ENCODE measurements around the gene ZNF205.

GRCh38 chr16:3063625-3064386, 48.6 kb upstream of the ZNF205 start:
- TF ChIP-seq CTCF (IDR thresholded peaks at IDR 0.05) (no peak), POLR2A (IDR thresholded peaks at IDR 0.05; ENCODE audit: low read depth) (no peak)
